NCI-H1436 treated with DMSO at 0.1 percent for 48 hours (cell line): ENCODE results near the gene RAB24.
"Not testable (repeated sequence)": the region's sequence is repeated elsewhere in the genome, so short reads cannot be mapped to it uniquely, and the experiment has no call there.

Source experiments
- DNase-seq: peaks from one replicate; lab custom pipeline; 2025; lab: John Stamatoyannopoulos, UW

Gene RAB24

DNA sequence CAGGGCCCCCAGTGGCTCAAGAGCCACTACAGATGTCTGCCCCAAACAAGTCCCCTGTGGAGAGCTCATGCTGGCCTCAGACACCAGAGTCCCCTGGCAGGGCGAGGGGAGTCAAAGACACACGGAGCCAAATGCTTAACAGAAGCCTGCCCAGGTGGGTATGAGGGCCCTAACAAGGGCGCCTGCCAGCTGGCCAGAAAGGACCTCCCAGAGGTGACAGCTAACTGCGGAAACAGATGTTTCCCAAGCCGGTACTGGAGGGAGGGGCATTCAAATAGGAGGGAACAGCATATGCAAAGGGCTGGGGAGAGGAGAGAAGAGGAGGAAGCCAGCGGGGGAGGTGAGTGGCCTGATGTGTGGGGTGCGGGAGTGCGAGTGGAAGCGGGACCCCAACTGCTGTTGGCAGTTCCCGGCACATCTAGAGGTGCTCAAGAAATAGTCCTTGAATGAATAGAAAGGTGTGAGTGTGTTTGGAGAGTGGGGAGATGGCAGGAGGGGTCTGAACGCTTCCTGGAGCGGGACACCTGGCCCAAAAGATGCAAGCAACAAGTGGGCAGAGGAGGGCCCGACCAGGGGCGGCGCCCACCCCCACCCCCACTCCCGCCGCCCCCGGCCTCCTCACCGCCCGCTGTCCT, 7.4 kb upstream of the RAB24 start:
- no peak for DNase-seq

- no peak for DNase-seq
These were observed 6.8 kb upstream of the RAB24 start for GRCh38 chr5:177310332-177310731.

DNA sequence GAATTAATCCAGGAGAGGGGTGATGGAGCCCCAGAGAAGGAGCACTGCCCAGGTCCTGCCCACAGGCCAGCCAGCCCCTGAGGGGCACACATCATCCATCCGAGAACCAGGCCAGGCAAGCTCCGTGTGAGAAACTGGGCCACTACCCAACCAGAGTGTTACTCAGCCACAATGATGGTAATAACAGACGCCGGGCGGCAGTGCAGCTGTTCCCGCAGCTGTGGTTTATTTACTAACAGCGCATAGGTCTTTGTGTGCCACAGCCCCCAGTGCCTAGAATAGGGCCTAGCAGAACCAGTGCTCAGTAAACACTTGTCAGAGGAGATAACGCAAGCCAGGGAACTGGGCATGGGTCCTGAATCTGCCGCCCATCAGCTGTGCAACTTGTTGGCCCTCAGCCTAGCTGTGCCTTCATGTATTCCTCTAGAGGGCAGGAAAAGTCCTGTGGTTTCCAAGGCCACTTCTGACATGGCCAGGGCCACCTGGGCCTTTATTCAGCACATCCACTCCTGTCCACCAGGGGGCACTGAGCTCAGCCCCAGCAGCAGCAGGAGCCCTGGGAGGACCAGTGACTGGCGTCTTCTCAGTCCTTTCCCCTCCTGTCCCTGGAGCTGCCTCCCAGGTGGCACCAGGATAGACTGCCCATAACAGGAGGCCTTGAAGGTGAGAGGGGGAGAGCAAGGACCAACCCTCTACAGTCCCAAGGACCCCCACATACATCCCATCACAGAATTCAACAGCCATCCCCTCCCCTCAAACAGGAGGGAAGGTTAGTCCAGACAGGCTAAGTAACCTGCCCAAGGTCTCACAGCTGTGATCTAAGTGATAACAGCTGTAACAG, 6.1 kb upstream of the RAB24 start:
- DNase-seq, result no peak

- no peak for DNase-seq
These were observed 5.2 kb upstream of the RAB24 start for GRCh38 chr5:177308740-177309139.

DNA sequence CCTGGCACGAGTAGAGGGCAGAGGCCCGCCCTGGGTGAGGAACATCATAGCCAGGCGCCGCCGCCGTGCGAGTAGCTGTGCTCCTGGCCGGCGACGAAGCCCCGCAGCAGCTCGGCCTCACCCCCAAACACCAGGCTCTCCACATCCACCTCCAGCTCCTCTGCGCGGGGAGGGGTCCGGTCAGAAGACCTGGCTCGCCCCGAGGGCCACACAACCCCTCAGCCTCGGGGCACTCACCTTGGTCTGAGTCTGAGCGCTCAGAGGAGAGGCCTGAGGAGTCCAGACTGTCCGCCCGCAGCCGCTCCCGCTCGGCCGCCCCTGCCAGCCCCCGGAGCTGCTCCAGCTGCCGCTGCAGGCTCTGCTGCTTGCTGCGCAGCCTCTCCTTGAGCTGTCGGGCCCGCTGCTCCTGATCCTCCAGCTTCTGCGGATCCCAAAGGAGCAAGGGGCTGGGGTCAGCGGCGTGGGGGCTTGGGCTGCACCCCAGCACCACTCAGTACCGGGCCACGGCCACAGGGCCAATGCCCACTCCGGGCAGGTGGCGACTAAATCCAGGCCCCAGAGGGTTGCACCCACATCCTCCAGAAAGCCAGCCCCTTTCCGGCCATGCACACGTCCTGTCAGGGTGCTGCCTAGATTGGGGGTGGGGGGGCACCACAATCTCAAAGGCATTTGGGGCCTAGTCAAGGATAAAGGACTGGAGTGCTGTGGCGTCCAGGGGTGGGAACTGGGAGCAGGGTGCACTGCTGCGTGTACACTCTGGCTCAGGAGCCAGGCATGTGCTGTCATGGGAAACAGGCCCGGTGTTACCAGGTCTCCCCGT, 4.2 kb upstream of the RAB24 start:
- no peak for DNase-seq

- no peak for DNase-seq
These were observed 3.4 kb upstream of the RAB24 start for GRCh38 chr5:177306674-177307543.

DNA sequence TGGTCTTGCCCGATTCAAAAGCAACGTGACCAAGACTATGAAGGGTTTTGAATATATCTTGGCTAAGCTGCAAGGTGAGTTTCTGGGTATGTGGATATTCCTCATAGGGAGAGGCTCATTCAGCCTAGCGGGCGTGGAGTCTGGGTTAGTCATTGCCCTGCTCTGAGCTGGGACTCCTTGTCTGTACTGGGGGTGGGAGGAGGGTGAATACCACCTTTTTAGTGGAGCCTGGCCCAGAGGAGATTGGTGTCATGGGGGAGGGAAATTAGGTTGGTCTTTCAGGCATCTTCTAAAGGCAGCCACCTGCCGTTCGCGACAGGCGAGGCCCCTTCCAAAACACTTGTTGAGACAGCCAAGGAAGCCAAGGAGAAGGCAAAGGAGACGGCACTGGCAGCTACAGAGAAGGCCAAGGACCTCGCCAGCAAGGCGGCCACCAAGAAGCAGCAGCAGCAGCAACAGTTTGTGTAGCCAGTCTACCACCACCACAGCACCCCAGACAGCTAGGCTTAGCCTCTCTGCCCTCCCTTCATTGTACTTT, 2.7 kb upstream of the RAB24 start:
- not testable (repeated sequence) for DNase-seq

- DNase-seq, result no peak
These were observed 1.0 kb upstream of the RAB24 start for GRCh38 chr5:177304392-177305119.

DNA sequence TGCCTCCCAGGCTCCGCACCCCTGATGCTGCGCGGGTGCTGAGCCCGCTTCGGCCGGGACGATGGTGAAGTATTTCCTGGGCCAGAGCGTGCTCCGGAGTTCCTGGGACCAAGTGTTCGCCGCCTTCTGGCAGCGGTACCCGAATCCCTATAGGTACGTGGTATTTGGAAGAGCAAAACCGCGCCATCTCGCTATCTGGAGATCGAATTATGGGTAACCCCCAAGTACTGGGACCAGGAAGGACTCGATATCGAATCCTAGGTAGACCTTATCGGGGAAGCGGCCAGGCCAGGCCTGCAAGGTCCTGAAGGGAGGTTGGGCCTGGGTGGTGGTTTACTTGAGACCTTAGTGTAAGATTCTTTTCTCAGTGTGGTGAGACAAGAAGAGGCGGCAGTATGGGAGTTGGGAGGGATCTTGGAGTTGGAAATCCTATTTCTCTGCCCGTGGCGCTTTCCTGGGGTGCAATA, 439 bp upstream of the RAB24 start:
- DNase-seq, result no peak

- DNase-seq, result no peak
These were observed 987 bp downstream of the RAB24 start for GRCh38 chr5:177302354-177303110.

DNA sequence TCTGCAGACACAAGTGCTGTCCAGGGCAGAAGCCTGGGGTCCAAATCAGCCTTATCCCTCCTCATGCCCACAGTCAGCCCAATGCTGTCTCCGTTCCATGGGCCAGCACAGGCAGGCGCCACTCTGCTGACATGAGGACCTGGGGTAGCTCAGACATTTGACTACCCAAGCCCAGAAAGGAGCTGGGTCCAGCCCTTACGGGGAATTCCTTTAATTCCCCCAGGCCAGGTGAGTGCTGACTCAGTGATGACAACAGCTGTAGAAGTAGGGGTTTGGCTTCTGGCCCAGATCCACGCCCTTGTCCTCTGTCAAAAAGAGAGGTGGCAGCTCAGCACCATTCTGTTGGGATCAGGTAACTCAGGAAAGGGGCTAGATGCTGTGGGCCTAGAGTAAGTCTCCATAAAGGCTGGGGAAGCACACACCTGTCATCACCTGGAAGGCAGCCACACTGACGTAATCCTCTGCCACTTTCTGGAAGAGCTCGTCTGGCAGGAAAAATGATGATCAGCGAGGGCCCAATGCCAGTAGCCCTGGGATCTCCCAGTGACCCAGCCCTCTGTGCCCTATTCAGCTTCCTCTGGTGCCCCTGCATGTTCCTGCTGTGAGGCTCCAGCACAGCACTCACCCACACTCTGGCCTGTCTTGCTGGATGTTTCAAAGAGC, 1.9 kb downstream of the RAB24 start:
- DNase-seq, result no peak

DNA sequence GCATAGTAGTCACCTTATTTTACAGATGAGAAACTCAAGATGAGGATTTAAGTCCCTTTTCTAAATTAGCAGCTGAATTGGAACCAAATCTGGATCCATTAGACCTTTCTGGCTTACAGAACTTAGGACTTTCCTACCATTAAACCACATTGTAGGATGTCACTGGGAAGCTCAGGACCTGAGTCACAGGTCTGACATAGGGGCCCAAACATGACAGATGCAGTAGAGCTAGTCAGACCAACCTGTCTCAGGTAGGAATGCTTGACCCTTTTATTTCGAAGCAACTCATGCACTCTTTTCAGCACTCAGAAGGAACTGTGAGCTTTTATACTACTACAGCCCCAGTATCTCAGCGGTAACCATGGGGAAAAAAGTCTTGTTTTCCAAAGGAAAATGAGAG, 2.6 kb downstream of the RAB24 start:
- no peak for DNase-seq

- no peak for DNase-seq
These were observed 3.2 kb downstream of the RAB24 start for GRCh38 chr5:177300236-177300880.

DNA sequence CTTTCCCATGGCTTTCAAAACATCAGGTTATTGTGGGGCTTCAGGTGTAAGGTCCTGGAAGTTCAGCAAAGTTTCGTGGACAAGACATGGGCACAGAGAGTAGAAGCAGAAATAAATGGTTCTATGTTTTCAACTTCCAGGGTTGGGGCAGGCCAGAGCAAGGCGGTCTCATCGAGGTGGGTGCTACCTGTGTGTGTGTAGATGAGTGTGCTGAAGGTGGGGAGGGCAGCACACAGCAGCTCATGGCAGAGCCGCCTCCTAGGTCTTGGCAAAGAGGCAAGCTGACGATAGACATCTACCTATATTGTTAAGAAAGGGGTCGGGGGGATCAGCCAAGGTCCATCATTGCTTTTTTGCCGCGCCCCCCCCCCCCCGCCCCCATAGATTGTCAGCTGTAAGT, 3.8 kb downstream of the RAB24 start:
- DNase-seq, result no peak

DNA sequence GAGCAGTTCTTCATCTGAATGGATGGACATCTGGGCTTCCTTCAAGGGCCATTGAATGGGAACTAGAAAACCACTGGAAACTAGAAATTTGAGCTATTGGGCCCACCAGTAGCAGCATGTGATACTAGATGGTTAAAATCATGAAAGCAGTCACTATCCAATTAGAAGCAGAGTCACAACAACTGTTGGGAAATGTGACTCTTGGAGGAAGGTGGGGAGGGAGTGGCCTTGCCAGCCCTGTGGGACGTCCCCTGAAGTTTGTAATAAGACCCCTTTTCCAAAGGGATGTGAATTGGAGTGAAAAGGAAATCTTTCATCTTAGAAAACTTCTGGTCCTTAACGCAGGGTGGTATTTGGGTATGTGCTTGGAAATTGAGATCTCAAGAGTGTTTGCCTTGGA, 5.6 kb downstream of the RAB24 start:
- no peak for DNase-seq

GRCh38 chr5:177296581-177296980, 6.9 kb downstream of the RAB24 start:
- no peak for DNase-seq

GRCh38 chr5:177295924-177296323, 7.6 kb downstream of the RAB24 start:
- no peak for DNase-seq

DNA sequence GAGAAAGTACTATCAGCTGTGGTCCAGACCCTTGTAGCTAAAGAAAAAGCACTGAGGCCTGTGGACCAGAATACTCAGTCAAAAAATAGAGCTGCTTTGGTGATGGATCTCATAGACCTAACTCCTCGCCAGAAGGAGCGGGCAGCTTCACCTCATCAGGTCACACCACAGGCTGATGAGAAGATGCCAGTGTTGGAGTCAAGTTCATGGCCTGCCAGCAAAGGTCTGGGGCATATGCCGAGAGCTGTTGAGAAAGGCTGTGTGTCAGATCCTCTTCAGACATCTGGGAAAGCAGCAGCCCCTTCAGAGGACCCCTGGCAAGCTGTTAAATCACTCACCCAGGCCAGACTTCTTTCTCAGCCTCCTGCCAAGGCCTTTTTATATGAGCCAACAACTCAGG, 8.9 kb downstream of the RAB24 start:
- no peak for DNase-seq
